Vagina (tissue), 2 donors: ENCODE data around the gene MYH7B.

Experiments used
- CTCF ChIP-seq, 3 experiments: fragments of 450-650 bp in 2 of 3; fragments of 200-600 bp in 1 of 3; sonication (generic) in 1 of 3; IDR thresholded peaks; one replicate each; pipeline ENCODE4 v1.5.1; 2017 to 2019; ENCODE audit warnings: antibody characterized with exemption in 3 of 3, mild to moderate bottlenecking in 2 of 3, moderate library complexity in 2 of 3
- POLR2A ChIP-seq, 2 donors: fragments of 450-650 bp; IDR thresholded peaks; one replicate each; pipeline ENCODE4 v1.6.1; 2017; ENCODE audit warnings: antibody characterized with exemption in 2 of 2, mild to moderate bottlenecking in 2 of 2, moderate library complexity in 2 of 2

DNA sequence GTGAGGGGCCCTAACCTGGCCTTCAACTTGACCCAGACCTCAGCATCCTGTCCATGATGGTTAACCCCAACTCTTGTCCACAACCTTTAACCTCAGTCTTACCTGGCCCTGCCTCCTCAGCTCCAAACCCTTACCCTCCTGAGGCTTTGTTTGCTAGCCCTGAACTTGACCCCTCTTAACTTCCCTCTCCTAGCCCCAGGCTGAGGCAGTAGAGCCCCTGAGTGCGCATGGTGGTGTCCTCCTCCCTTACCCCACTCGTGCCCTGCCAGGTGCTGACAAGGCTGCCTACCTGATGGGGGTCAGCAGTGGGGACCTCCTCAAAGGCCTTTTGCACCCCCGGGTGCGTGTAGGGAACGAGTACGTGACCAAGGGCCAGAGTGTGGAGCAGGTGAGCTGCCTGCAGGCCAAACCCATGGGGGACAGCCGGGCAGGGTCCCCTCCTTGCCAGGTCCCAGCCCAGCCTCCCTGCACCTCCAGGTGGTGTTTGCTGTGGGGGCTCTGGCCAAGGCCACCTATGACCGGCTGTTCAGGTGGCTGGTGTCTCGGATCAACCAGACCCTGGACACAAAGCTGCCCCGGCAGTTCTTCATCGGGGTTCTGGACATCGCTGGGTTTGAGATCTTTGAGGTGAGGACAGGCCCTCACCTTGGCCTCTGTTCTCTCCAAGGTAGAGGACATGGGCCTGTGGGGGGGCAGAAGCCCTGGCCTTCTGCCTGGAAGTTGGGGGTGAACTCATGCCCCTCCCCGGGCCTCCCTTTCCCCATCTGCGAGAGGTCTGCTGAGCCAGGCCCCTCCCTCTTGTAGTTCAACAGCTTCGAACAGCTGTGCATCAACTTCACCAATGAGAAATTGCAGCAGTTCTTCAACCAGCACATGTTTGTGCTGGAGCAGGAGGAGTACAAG lies 31.9 kb downstream of the MYH7B start:
- no peak for TF ChIP-seq CTCF (IDR thresholded peaks at IDR 0.05)
- no peak for TF ChIP-seq POLR2A (IDR thresholded peaks at IDR 0.05)
